Sigmoid colon (tissue), 7 donors: Measurements from ENCODE around the gene DCHS2. TPM values are rescaled to one million over a fixed set of nuclear protein-coding genes. Genes with fewer than 3 reads are reported as not detected.

ENCODE experiments used
- DNase-seq: peaks from one replicate; pipeline ENCODE4 v3.0.0-alpha.2; 2019
- H3K27ac ChIP-seq, 4 donors: fragments of 200-600 bp; sonication (generic); one replicate each; pipeline ENCODE4 v1.5.1; 2016 to 2019; ENCODE audit warnings: mild to moderate bottlenecking in 1 of 4
- H3K27me3 ChIP-seq, 3 donors: fragments of 200-600 bp; sonication (generic); one replicate each; pipeline ENCODE4 v1.5.1; 2019; ENCODE audit warnings: mild to moderate bottlenecking in 1 of 3
- H3K36me3 ChIP-seq, 4 donors: fragments of 200-600 bp; sonication (generic); one replicate each; pipeline ENCODE4 v1.5.1; 2016 to 2019
- H3K4me1 ChIP-seq, 4 donors: fragments of 200-600 bp; sonication (generic); one replicate each; pipeline ENCODE4 v1.5.1; 2017 to 2019
- H3K4me3 ChIP-seq, 4 donors: fragments of 200-600 bp; sonication (generic); one replicate each; pipeline ENCODE4 v1.5.1; 2017 to 2019; ENCODE audit warnings: mild to moderate bottlenecking in 2 of 4, moderate library complexity in 1 of 4
- H3K9me3 ChIP-seq, 4 donors: fragments of 200-600 bp in 3 of 4; sonication (generic) in 3 of 4; one replicate each; pipeline versions ENCODE4 v1.5.1 to v1.6.1; 2013 to 2019
- EP300 ChIP-seq, 4 donors: sonication (generic); formaldehyde crosslinking; IDR thresholded peaks; one replicate each; pipeline ENCODE4 v1.6.1; 2017; ENCODE audit warnings: antibody characterized with exemption in 4 of 4
- POLR2A ChIP-seq, 2 donors: fragments of 450-650 bp; IDR thresholded peaks; one replicate each; pipeline ENCODE4 v1.6.1; 2016; ENCODE audit warnings: antibody characterized with exemption in 2 of 2, mild to moderate bottlenecking in 2 of 2, moderate library complexity in 2 of 2
- POLR2AphosphoS5 ChIP-seq, 4 donors: sonication (generic); formaldehyde crosslinking; IDR thresholded peaks; one replicate each; pipeline ENCODE4 v1.6.1; 2017; ENCODE audit warnings: antibody characterized with exemption in 4 of 4
- WGBS, 2 donors: extraction: QIAGEN DNeasy Blood & Tissue Kit; methylation state at CpG; one replicate each; pipeline ENCODE4 v1.1.7; 2013; 5-methylcytosine and 5-hydroxymethylcytosine counted together
- intact Hi-C: fragments of 100-400 bp; cut with DNase I; formaldehyde crosslinking; loops from one replicate; pipeline ENCODE4 v1.15.1; 2023
- polyA plus RNA-seq, 3 donors: library from polyadenylated mRNA; stranded (reverse); fragments of 200-250 nt; gene quantifications; one replicate each; pipeline ENCODE4 v1.2.3, GENCODE V29; 2013
- total RNA-seq, 4 donors: library from RNA; depleted of rRNA; stranded (reverse); fragments of >200 nt; gene quantifications; one replicate each; pipeline ENCODE4 v1.1.0, GENCODE V29; 2016
- TF ChIP-seq, protein P1 (sequence below), 4 experiments: fragments of 450-650 bp in 3 of 4; fragments of 200-600 bp in 1 of 4; IDR thresholded peaks; one replicate each; pipeline ENCODE4 v1.5.1; 2016 to 2019; ENCODE audit warnings: antibody characterized with exemption in 4 of 4, mild to moderate bottlenecking in 3 of 4, moderate library complexity in 2 of 4
- donor health status: healthy with polysubstance abuse.
- donor health status: Bipolar disorder and iron deficiency.
- donor health status: healthy.

DCHS2 gene
- total and polyA plus RNA-seq, 7 donors = under 0.01 to 24.1 (median 13.6) TPM

DNA sequence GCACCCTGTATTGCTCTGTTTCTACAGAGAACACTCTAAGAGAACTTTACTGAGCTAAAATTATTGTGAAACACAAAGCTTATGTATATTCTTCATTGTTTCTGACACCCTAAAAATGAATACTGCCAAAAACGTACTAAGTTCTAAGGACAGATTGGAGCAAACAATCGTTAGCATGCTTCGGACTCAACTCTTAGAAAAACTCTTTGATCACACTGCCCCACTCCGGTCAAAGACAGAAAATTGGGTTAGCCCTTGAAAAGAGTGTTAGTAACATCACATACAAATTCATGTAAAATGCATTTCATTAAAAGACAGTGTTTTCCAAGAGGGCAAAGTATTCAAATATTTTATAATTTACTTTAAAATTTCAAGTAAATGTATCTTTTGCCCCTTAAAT lies 177.4 kb downstream of the DCHS2 start:
- Histone ChIP-seq H3K9me3 (no peaks in the 10 kb centered on the region), H3K27me3 (no peaks in the 10 kb centered on the region)

DNA sequence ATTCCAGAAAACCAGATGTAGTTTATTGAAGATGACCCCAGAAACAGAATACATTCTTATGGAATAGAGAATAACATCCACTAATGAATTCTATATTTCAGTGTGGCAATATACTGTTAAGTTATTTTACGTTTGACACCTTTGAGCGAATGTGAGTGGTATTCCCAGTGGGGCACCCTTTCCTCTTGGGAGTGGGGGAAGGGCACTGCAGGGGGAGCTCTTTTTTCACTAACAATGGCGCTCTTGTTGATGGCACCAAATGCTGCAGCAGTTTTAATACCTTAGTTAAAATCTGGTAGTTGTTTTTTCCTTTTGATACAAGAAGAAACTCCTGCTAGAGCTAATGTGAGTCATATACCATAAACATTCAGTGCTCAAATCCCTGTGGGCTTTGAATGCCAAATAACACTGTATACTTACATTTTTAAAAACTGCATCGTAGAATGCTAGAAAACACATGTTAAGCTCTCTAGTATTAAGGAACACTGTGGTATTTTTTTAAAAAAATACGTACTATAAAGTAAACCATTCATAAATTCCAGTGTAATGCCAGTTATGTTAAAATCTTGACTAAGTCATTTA lies 178.5 kb downstream of the DCHS2 start:
- TF ChIP-seq POLR2AphosphoS5 (IDR thresholded peaks at IDR 0.05) = no peak
- no peak for TF ChIP-seq POLR2A (IDR thresholded peaks at IDR 0.05)
- TF ChIP-seq, protein P1, sequence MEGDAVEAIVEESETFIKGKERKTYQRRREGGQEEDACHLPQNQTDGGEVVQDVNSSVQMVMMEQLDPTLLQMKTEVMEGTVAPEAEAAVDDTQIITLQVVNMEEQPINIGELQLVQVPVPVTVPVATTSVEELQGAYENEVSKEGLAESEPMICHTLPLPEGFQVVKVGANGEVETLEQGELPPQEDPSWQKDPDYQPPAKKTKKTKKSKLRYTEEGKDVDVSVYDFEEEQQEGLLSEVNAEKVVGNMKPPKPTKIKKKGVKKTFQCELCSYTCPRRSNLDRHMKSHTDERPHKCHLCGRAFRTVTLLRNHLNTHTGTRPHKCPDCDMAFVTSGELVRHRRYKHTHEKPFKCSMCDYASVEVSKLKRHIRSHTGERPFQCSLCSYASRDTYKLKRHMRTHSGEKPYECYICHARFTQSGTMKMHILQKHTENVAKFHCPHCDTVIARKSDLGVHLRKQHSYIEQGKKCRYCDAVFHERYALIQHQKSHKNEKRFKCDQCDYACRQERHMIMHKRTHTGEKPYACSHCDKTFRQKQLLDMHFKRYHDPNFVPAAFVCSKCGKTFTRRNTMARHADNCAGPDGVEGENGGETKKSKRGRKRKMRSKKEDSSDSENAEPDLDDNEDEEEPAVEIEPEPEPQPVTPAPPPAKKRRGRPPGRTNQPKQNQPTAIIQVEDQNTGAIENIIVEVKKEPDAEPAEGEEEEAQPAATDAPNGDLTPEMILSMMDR (IDR thresholded peaks at IDR 0.05) = no peak
- TF ChIP-seq EP300 (IDR thresholded peaks at IDR 0.05) = no peak
- H3K4me1 ChIP-seq = no peaks in the 10 kb centered on the region
- no peak overlapping the region for H3K27ac ChIP-seq
- H3K4me3 ChIP-seq = no peak overlapping the region
- DNase-seq = no peak
- no peaks in the 10 kb centered on the region for H3K9me3 ChIP-seq
- 66 to 76% methylated on average over 5 of the region's 5 CpGs for WGBS, 2 donors
- H3K27me3 ChIP-seq = no peaks in the 10 kb centered on the region
- H3K36me3 ChIP-seq = no peaks in the 10 kb centered on the region
- intact Hi-C loops = no loop called here

More for the DNA sequence above, 177.4 kb downstream of the DCHS2 start:
- no peaks in the 10 kb centered on the region for H3K4me1 ChIP-seq
- 26 to 40% methylated on average over 4 of the region's 4 CpGs for WGBS, 2 donors
- no peaks in the 10 kb centered on the region for H3K36me3 ChIP-seq
- no peak overlapping the region for H3K4me3 ChIP-seq
- intact Hi-C loops = no loop called here
- TF ChIP-seq EP300 (IDR thresholded peaks at IDR 0.05) (no peak), POLR2A (IDR thresholded peaks at IDR 0.05) (no peak), POLR2AphosphoS5 (IDR thresholded peaks at IDR 0.05) (no peak)
- TF ChIP-seq, protein P1 (IDR thresholded peaks at IDR 0.05) = no peak
- H3K27ac ChIP-seq = no peak overlapping the region
- DNase-seq = no peak

DNA sequence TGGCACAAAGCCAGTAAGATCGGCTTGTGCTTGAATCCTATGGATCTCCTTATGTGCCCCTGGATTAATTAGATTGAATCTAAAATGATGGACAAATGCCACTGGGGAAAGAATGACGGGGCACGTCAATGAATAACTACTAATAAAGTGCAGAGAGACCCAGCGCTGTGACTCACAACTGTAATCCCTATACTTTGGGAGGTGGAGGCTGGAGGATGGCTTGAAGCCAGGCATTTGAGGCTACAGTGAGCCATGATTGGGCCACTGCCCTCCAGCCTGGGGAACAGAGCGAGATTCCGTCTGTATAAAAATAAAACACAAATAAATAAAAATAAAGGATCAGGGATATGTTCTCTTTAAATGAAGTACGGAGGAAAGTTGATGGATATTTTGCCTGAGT lies 179.4 kb downstream of the DCHS2 start:
- no peak overlapping the region for H3K27ac ChIP-seq
- H3K9me3 ChIP-seq = no peaks in the 10 kb centered on the region
- intact Hi-C loops = no loop called here
- no peaks in the 10 kb centered on the region for H3K36me3 ChIP-seq
- no peak for TF ChIP-seq POLR2A (IDR thresholded peaks at IDR 0.05)
- no peak for TF ChIP-seq EP300 (IDR thresholded peaks at IDR 0.05)
- TF ChIP-seq POLR2AphosphoS5 (IDR thresholded peaks at IDR 0.05) = no peak
- TF ChIP-seq, protein P1 (IDR thresholded peaks at IDR 0.05) = no peak
- H3K27me3 ChIP-seq = no peaks in the 10 kb centered on the region
- 80 to 89% methylated on average over 7 of the region's 7 CpGs for WGBS, 2 donors
- H3K4me3 ChIP-seq = no peak overlapping the region
- no peaks in the 10 kb centered on the region for H3K4me1 ChIP-seq
- no peak for DNase-seq

DNA sequence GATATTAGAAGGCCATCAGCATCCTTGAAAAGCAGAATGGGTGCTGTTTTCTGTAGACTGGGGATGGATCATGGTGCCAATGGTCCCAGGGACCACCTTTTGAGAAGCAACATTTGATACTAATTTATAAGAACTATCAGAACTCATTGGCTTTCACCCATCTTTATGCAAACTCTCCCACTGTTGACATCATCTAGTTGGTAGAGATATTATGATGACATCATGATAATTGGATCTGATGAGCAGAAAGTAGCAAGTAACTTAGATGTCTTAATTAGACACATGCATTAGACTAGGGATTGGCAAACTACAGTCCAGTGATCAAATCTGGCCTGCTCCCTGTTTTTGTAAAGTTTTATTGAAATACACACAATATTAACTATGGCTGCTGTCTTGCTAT lies 181.0 kb downstream of the DCHS2 start:
- DNase-seq = no peak
- intact Hi-C loops = no loop called here
- Histone ChIP-seq H3K4me3 (no peak overlapping the region), H3K27me3 (no peaks in the 10 kb centered on the region), H3K27ac (no peak overlapping the region), H3K36me3 (no peaks in the 10 kb centered on the region), H3K9me3 (no peaks in the 10 kb centered on the region), H3K4me1 (no peaks in the 10 kb centered on the region)
- TF ChIP-seq EP300 (IDR thresholded peaks at IDR 0.05) (no peak), POLR2AphosphoS5 (IDR thresholded peaks at IDR 0.05) (no peak), POLR2A (IDR thresholded peaks at IDR 0.05) (no peak)
- TF ChIP-seq, protein P1 (IDR thresholded peaks at IDR 0.05) = no peak

DNA sequence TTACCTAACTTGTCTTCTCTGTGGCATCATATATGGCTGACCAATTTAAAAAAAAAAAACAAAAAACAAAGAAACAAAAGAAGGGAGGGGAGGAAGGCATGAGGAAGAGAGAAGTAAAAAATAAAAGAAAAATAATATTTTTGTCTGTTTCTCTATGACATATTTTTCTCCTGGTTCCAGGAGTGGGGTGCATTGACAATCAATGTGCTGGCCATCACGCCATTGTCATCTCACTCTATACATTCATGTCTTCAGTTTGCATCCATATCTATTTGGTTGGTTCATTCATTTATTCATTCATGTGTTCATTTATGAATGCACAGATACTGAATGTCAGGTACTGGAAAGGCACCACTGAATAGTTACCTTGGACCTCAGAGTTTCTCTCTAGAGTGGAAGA lies 183.4 kb downstream of the DCHS2 start:
- intact Hi-C loops = no loop called here
- H3K27ac ChIP-seq = no peak overlapping the region
- DNase-seq = no peak
- H3K4me3 ChIP-seq = no peak overlapping the region
- H3K4me1 ChIP-seq = no peaks in the 10 kb centered on the region
- no peaks in the 10 kb centered on the region for H3K27me3 ChIP-seq
- H3K36me3 ChIP-seq = no peaks in the 10 kb centered on the region
- no peaks in the 10 kb centered on the region for H3K9me3 ChIP-seq
- TF ChIP-seq EP300 (IDR thresholded peaks at IDR 0.05) = no peak
- TF ChIP-seq, protein P1 (IDR thresholded peaks at IDR 0.05) = no peak
- no peak for TF ChIP-seq POLR2A (IDR thresholded peaks at IDR 0.05)
- no peak for TF ChIP-seq POLR2AphosphoS5 (IDR thresholded peaks at IDR 0.05)
- 72 to 82% methylated on average over 1 of the region's 1 CpG for WGBS, 2 donors
